CD14-positive monocyte (primary cell): ENCODE results near the gene RCE1. TPM values are rescaled to one million over a fixed set of nuclear protein-coding genes. Genes with fewer than 3 reads are reported as not detected.

Experiments used
- DNase-seq, 3 donors: peaks; one replicate each; pipeline ENCODE4 v3.0.0-alpha.2; 2011 to 2022
- H2AFZ ChIP-seq: 2 replicates; pipeline ENCODE4 v1.6.0; 2012; ENCODE audit warnings: mild to moderate bottlenecking, low read depth, low read length, inconsistent platforms; ENCODE audit not compliant: insufficient read depth, poor library complexity, severe bottlenecking
- H3K27ac ChIP-seq, 2 donors: 1 replicate in 1 of 2; 2 replicates in 1 of 2; pipeline ENCODE4 v1.5.1; 2012 to 2013; ENCODE audit warnings: low read length in 2 of 2, control low read depth in 1 of 2, inconsistent platforms in 1 of 2, low read depth in 1 of 2, mild to moderate bottlenecking in 1 of 2
- H3K27me3 ChIP-seq, 2 donors: one replicate each; pipeline versions ENCODE4 v1.6.0 to v1.6.1; 2011 to 2013; ENCODE audit warnings: low read length in 2 of 2; ENCODE audit not compliant: control insufficient read depth in 2 of 2, insufficient read depth in 2 of 2
- H3K36me3 ChIP-seq, 2 donors: replicated peaks in 1 of 2; 1 replicate in 1 of 2; 2 replicates in 1 of 2; pipeline versions ENCODE4 v1.5.1 to v1.6.1; 2012 to 2013; ENCODE audit warnings: low read length in 2 of 2, control low read depth in 1 of 2, inconsistent platforms in 1 of 2, mild to moderate bottlenecking in 1 of 2; ENCODE audit not compliant: insufficient read depth in 2 of 2, control insufficient read depth in 1 of 2
- H3K4me1 ChIP-seq, 2 donors: 1 replicate in 1 of 2; 2 replicates in 1 of 2; pipeline versions ENCODE4 v1.5.1 to v1.6.1; 2012 to 2013; ENCODE audit warnings: low read length in 2 of 2, control low read depth in 1 of 2, inconsistent platforms in 1 of 2, mild to moderate bottlenecking in 1 of 2, moderate library complexity in 1 of 2; ENCODE audit not compliant: insufficient read depth in 2 of 2, control insufficient read depth in 1 of 2
- H3K4me2 ChIP-seq: replicated peaks from 2 replicates; pipeline ENCODE3; 2012; ENCODE audit warnings: low read length, moderate library complexity, mild to moderate bottlenecking; ENCODE audit not compliant: poor library complexity, severe bottlenecking; ENCODE audit errors: extremely low read depth
- H3K4me3 ChIP-seq, 3 experiments: fragments of 200-600 bp in 1 of 3; sonication (generic) in 1 of 3; replicated peaks in 1 of 3; 1 replicate in 2 of 3; 2 replicates in 1 of 3; pipeline ENCODE4 v1.5.1; 2011 to 2013; ENCODE audit warnings: low read length in 3 of 3, mild to moderate bottlenecking in 3 of 3, control low read depth in 2 of 3, low read depth in 2 of 3, inconsistent platforms in 1 of 3, moderate library complexity in 1 of 3
- H3K79me2 ChIP-seq: 2 replicates; pipeline ENCODE4 v1.6.0; 2012; ENCODE audit warnings: mild to moderate bottlenecking, control low read depth, inconsistent platforms, low read length, moderate library complexity; ENCODE audit not compliant: insufficient read depth
- H3K9ac ChIP-seq: 2 replicates; pipeline ENCODE4 v1.6.0; 2017; ENCODE audit warnings: low read length, mild to moderate bottlenecking; ENCODE audit not compliant: insufficient read depth, poor library complexity, severe bottlenecking
- H3K9me3 ChIP-seq, 2 donors: replicated peaks in 1 of 2; 1 replicate in 1 of 2; 2 replicates in 1 of 2; pipeline versions ENCODE4 v1.5.1 to v1.6.1; 2012 to 2013; ENCODE audit warnings: low read length in 2 of 2, control low read depth in 1 of 2; ENCODE audit not compliant: control insufficient read depth in 1 of 2, insufficient read depth in 1 of 2
- H4K20me1 ChIP-seq: 2 replicates; pipeline ENCODE4 v1.6.0; 2012; ENCODE audit warnings: mild to moderate bottlenecking, low read length, control low read depth, moderate library complexity; ENCODE audit not compliant: insufficient read depth
- H3K27ac Mint-ChIP-seq, 7 donors: one replicate each; pipeline ENCODE4 v1.8.0; 2020; ENCODE audit warnings: mild to moderate bottlenecking in 7 of 7, mixed read lengths in 7 of 7, moderate library complexity in 6 of 7, inconsistent platforms in 2 of 7
- H3K27me3 Mint-ChIP-seq, 3 donors: one replicate each; pipeline ENCODE4 v1.8.0; 2021 to 2022; ENCODE audit warnings: low read depth in 3 of 3, mild to moderate bottlenecking in 3 of 3, mixed read lengths in 3 of 3, moderate library complexity in 3 of 3, inconsistent platforms in 1 of 3
- H3K36me3 Mint-ChIP-seq, 2 donors: one replicate each; pipeline ENCODE4 v1.8.0; 2020; ENCODE audit warnings: mixed read lengths in 2 of 2, inconsistent platforms in 1 of 2, mild to moderate bottlenecking in 1 of 2
- H3K4me1 Mint-ChIP-seq: one replicate; pipeline ENCODE4 v1.8.0; 2020; ENCODE audit warnings: mild to moderate bottlenecking, mixed read lengths
- H3K4me3 Mint-ChIP-seq, 2 donors: one replicate each; pipeline ENCODE4 v1.8.0; 2020; ENCODE audit warnings: mild to moderate bottlenecking in 2 of 2, mixed read lengths in 2 of 2, moderate library complexity in 1 of 2
- H3K9me3 Mint-ChIP-seq, 7 donors: one replicate each; pipeline ENCODE4 v1.8.0; 2020 to 2022; ENCODE audit warnings: mixed read lengths in 7 of 7, mild to moderate bottlenecking in 6 of 7, moderate library complexity in 6 of 7, inconsistent platforms in 2 of 7
- CTCF ChIP-seq: fragments of 200-600 bp; IDR thresholded peaks from one replicate; pipeline ENCODE4 v1.8.0; 2022; ENCODE audit warnings: antibody characterized with exemption, mild to moderate bottlenecking
- WGBS: methylation state at CpG from one replicate; pipeline ENCODE4 v1.1.5; 2013; ENCODE audit warnings: missing lambda C conversion rate; ENCODE audit not compliant: insufficient coverage; 5-methylcytosine and 5-hydroxymethylcytosine counted together
- intact Hi-C, 2 donors: fragments of 100-400 bp; cut with micrococcal nuclease; formaldehyde crosslinking; loops; one replicate each; pipeline versions ENCODE4 v1.15.0 to v1.15.1; 2023
- polyA plus RNA-seq, 3 donors: library from polyadenylated mRNA; depleted of rRNA in 1 of 3; unstranded in 2 of 3; stranded (reverse) in 1 of 3; fragments of 300-500 nt in 2 of 3; fragments of >200 nt in 1 of 3; fragmentation: Illumina TruSeq in 2 of 3; gene quantifications; 1 replicate in 2 of 3; 2 replicates in 1 of 3; pipeline ENCODE4 v1.2.3, GENCODE V29; 2012 to 2021

RCE1 gene
- polyA plus RNA-seq, 3 donors = 20.3 to 24.7 (median 22.8) TPM

- TF ChIP-seq CTCF = no peak
- no CpG with 5 or more reads among the region's 3 CpGs for WGBS
- H3K27me3 ChIP-seq = no peaks in the 10 kb centered on the region
- no peak overlapping the region for H2AFZ ChIP-seq
- no peak overlapping the region for H3K27ac ChIP-seq
- DNase-seq = no peak
- H3K4me1 ChIP-seq = no peaks in the 10 kb centered on the region
- H3K27me3 Mint-ChIP-seq = peaks cover 0 to 3% (median 0%) of the 10 kb centered on the region in 3 donors
- no peak overlapping the region for H3K4me3 ChIP-seq
- no peak overlapping the region for H3K4me2 ChIP-seq
- no peaks in the 10 kb centered on the region for H3K36me3 ChIP-seq
- no peaks in the 10 kb centered on the region for H3K36me3 Mint-ChIP-seq
- H3K9me3 Mint-ChIP-seq = no peaks in the 10 kb centered on the region
- intact Hi-C loops = no loop called here
- H3K9ac ChIP-seq = no peak overlapping the region
- no peaks in the 10 kb centered on the region for H3K4me1 Mint-ChIP-seq
- H3K4me3 Mint-ChIP-seq = no peak overlapping the region
- no peaks in the 10 kb centered on the region for H3K79me2 ChIP-seq
- H3K9me3 ChIP-seq = no peaks in the 10 kb centered on the region
- H3K27ac Mint-ChIP-seq = no peak overlapping the region
- H4K20me1 ChIP-seq = no peaks in the 10 kb centered on the region
These were observed 22.9 kb upstream of the RCE1 start for GRCh38 chr11:66820381-66820780.

- intact Hi-C loops = no loop called here
- H3K4me3 Mint-ChIP-seq = no peak overlapping the region
- no peak overlapping the region for H3K4me2 ChIP-seq
These were observed 22.3 kb upstream of the RCE1 start for GRCh38 chr11:66820901-66821300.

More at GRCh38 chr11:66820901-66821300, 22.3 kb upstream of the RCE1 start:
- Histone ChIP-seq H3K9me3 (no peaks in the 10 kb centered on the region), H3K36me3 (no peaks in the 10 kb centered on the region), H3K79me2 (no peaks in the 10 kb centered on the region), H4K20me1 (no peaks in the 10 kb centered on the region), H3K27me3 (no peaks in the 10 kb centered on the region), H2AFZ (no peak overlapping the region), H3K27ac (no peak overlapping the region), H3K4me1 (no peaks in the 10 kb centered on the region), H3K9ac (no peak overlapping the region), H3K4me3 (no peak overlapping the region)
- Mint-ChIP-seq H3K27me3 (peaks cover 0 to 3% (median 0%) of the 10 kb centered on the region in 3 donors), H3K27ac (no peak overlapping the region), H3K9me3 (no peaks in the 10 kb centered on the region), H3K4me1 (no peaks in the 10 kb centered on the region), H3K36me3 (no peaks in the 10 kb centered on the region)
- no peak for TF ChIP-seq CTCF
- WGBS = 80% methylated on average over 1 of the region's 3 CpGs
- DNase-seq = no peak
